ENCODE data around the gene CDC37. TPM values are rescaled to one million over a fixed set of nuclear protein-coding genes. Genes with fewer than 3 reads are reported as not detected.
"Not testable (repeated sequence)": the region's sequence is repeated elsewhere in the genome, so short reads cannot be mapped to it uniquely, and the experiment has no call there.

Gene CDC37
- total RNA-seq, 1 experiment from 2014 or later: 105 TPM

DNA sequence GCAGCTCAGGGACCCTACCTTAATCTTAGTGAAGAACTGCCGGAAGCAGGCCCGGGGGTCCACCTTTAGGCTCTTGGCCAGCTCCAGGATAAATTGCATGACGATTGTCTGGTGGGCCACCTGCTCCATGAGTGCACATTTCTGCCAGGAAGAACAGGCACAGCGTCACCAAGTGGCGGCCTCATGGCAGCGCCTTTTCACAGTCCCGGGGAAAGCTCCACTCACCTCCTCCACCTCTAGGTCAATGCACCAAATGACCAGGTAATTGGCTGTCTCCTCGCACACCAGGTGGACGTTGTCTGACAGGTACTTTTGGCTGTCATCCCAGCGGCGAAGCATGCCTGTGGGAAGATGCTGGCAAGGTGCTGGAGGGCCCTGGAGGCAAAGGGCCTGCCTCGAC lies 8.3 kb downstream of the CDC37 start:
- no peak for DNase-seq (ENCODE audit: low spot score)

DNA sequence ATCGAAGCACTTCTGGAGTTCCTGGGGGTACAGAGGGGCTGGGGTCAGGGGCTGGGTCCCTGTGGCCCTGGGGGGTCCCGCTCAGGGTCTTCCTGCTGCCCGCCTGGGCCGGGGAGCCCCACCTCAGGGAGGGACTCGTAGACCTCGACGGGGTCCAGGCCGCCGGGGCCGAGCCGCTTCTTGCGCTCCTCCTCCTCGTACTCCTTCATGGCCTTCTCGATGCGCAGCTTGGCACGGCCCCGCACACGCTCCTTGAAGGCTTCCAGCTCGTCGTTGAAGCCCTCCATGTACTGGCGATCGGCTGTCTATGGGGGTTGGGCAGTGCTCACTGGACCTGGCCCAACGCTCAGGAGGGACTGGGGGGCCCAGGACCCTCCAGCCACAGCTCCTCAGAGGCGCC lies 10.2 kb downstream of the CDC37 start:
- no peak for DNase-seq (ENCODE audit: low spot score)

DNA sequence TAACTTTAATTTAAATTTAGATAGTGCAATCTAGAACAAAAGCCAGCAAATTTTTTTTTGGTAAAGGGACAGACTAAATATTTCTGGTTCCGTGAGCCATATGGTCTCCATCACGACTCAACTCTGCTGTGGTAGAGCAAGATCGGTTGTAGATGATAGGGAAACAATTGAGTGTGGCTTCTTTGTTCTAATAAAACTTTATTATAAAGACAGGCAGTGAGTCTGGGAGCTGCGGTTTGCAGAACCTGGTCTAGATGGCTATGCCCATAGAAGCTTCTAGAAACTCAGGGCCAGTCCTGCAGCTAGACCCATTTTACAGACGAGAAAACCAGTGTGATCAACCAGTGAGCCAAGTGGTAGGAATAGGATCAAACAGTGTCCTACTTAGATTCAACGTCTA lies 11.2 kb downstream of the CDC37 start:
- DNase-seq (ENCODE audit: low spot score): no peak

DNA sequence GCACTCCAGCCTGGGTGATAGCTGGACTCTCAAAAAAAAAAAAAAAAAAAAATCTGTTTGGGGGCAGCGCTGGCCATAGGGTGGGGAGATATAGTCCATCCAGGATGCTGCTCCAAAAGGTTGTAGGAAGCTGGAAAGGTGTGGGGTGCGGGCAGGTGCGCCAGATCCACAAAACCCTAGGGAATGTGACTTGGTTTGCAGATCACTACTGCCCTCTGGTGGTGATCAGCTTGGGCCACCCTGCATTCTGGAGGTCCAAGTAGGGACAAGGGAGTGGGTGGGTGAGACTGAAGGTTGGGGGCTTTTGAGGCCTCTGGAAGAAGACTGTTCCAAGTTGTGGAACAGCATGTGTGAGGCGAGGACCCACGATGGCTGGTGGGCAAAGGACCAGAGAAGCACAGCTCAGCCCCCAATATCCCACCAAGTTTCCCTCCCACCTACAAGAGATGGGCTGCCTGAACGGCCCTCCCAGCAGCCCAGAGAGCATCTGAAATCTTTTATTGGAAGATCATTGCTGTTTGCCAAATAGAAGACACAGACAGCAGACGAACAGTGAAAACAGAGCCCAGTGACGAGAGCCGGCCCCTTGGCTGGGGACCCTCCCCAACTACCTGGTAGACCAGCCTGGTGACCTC lies 12.6 kb downstream of the CDC37 start:
- DNase-seq (ENCODE audit: low spot score): peak; percentile 67

DNA sequence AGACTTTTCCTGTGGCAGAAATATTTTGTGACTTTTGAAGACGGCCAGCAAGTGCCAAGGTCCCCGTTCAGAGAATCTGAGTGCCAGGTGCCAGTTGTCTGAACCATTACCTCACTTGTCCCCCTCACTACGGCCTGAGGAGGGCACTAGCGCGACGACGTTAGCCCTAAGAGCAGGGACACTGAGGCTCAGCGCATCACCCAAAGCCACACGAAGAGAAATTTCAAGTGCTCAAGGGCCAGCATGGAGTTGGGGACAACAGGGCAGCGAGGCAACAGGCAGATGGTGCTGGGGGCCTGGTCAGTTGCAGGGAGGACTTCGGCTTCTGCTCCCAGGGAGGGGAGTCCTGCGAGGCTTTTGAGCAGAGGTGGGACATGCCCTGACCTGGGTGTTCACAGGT lies 13.5 kb downstream of the CDC37 start:
- DNase-seq (ENCODE audit: low spot score): no peak

DNA sequence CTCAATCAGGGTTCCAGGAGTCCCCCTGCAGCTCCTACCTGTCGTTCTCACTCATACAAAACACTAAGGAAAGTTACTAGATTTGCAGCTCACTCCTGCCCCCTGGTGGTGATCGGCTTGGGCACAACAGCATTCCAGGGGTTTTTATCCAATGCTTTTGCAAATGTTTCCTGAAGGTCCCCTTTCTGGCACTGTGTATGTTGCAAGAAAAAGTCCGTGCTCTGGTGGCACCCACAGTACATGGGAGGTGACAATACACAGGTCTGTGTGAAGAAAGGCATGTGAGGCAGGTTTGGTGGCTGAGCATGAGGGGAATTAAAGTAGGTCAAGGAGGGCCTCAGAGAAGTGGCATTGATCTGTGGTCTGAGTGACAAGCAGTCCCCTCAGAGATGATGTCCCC lies 14.4 kb downstream of the CDC37 start:
- DNase-seq (ENCODE audit: low spot score): peak; percentile 68

DNA sequence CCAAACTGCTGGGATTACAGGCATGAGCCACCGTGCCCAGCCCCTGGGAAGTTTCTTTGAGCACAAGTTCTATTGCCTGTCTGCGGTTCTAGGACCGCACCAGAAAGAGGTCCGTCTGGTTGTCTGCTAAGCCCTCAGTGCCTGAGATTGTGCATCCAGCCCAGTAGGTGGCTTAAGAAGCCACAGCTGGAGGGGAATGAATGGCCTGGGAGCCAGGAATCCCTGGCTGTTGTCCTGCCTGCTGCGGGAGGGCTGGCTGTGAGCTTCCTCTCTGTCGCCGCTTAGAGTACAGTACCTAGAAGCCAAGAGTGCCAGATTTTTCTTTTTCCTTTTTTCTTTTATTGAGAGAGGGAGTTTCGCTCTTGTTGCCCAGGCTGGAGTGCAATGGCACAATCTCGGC lies 18.8 kb downstream of the CDC37 start:
- DNase-seq (ENCODE audit: low spot score): no peak

DNA sequence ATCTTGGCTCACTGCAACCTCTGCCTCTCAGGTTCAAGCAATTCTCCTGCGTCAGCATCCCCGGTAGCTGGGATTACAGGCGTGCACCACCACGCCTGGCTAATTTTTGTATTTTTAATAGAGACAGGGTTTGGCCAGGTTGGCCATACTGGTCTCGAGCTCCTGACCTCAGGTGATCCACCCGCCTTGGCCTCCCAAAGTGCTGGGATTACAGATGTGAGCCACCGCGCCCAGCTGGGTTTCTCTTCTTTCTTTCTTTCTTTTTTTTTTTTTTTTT lies 20.2 kb downstream of the CDC37 start:
- not testable (repeated sequence) for DNase-seq (ENCODE audit: low spot score)

DNA sequence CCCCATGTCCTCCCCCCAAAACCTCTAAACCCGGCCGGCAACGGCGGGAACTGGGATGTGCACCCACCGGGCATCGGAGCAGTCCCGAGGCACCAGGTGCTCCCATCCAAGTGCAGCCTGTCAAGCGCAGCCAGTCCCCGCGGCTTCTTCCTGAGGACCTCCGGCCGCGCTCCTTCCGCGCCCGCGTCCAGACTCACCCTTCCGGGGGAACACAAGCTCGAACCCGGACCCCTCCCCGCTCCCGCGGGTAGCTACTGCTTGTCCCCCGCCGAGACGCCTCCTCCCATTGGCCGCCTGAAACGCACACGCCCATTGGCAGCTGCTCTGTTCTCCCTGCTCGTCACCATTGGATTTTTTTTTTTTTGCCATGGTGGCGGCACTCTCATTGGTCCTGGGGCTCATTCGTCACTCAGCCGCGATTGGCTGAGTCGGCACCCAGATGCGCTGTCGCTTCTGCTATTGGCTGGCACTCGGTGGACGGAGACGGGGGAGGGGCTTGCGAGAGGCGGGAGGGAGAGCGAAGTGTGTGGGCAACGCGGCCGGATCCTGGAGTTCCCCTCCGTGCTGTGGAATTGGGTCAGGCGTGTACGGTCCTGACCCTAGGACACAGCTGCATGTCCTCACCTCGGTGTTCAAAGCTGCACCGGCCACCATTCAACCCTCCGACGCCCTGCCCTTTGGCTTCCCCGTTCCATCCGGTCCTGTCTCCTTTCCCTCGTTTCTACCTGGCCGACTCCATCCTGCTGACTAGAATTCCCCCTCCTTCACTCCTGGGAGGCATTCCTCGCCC lies 22.8 kb downstream of the CDC37 start, which contains the start of gene TYK2:
Gene TYK2, minus strand, starts transcription at position 260 of the 790 bp plus-strand sequence. CDS start 2,166 bp downstream, outside the sequence.
- peak; percentile 98 for DNase-seq (ENCODE audit: low spot score)

DNA sequence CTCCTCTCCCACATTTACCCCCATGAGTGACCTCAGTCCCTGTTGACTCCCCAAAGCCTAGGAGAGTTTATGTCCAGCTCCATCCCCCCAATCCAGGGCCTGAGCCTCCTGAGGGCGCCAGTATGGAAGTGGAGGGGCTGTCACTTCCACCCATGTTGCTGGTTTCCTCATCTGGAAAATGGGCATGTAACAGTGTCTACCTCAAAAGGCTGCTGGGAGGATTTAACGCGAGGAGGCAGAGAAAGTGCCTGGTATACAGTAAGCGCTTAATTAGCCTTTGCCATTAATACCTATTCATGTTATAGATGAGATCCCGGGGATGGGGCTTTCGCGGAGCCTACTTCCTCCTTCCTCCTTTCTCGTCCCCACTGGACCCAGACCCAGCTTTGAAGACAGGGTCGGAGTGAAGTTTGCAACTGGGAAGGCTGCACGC lies 23.4 kb downstream of the CDC37 start:
- DNase-seq (ENCODE audit: low spot score): no peak

DNA sequence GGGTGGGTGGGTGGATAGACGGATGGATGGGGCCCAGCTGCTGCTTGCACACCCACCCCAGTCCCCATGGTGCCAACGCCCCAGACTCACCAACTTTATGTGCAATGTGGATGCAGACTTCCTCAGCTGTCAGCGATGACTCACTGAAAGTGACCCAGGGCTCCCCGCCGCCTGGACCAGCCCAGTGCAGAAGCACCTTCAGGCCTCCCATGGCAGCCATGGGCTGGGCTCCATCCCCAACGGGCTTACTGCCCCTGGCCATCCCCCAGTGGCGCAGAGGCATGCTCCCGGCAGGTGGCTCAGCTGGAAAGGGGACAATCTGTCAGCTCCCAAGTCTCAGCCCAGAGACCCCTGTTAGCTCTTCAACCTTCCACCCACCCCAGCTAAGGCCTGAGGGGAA lies 25.2 kb downstream of the CDC37 start:
- DNase-seq (ENCODE audit: low spot score): no peak

DNA sequence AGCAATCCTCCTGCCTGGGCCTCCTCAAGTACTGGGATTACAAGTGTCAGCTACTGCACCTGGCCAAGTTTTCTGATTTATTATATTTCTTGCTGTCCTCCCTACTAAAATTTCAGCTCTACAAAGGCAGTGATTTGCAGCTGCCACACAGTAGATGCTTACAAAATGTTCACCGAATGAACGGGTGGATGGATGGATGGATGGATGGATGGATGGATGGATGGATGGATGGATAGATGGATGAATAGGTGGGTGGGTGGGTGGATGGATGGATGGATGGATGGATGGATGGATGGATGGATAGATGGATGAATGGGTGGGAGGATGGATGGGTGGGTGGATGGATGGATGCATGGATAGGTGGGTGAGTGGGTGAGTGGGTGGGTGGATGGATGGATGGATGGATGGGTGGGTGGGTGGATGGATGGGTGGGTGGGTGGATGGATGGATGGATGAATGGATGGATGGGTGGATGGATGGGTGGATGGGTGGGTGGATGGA lies 26.2 kb downstream of the CDC37 start:
- not testable (repeated sequence) for DNase-seq (ENCODE audit: low spot score)

DNA sequence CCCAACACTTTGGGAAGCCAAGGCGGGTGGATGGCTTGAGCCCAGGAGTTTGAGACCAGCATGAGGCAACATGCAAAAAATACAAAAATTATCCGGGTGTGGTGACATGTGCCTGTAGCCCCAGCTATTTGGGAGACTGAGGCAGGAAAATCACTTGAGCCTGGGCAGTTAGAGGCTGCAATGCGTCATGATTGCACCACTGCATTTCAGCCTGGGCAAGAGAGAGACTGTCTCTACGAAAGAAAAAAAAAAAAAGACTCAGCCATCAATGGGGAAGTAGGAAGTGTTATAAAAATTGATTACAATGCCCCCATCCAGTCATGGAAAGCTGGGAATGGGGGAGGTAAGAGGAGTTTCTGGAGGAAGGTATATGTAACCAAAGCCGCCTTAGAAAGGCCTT lies 28.4 kb downstream of the CDC37 start:
- DNase-seq (ENCODE audit: low spot score): no peak

DNA sequence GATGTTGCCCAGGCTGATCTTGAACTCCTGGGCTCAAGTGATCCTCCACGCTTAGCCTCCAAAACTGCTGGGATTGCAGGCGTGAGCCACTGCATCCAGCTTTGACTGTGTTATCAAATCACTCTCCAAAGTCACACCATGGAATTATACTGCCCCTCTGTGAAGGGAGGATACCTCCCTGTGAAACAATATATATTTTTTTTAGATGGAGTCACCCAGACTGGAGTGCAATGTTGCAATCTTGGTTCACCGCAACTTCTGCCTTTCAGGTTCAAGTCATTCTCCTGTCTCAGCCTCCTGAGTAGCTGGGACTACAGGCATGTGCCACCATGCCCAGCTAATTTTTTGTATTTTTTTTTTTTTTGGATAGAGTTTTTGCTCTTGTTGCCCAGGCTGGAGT lies 30.7 kb downstream of the CDC37 start:
- DNase-seq (ENCODE audit: low spot score): no peak

DNA sequence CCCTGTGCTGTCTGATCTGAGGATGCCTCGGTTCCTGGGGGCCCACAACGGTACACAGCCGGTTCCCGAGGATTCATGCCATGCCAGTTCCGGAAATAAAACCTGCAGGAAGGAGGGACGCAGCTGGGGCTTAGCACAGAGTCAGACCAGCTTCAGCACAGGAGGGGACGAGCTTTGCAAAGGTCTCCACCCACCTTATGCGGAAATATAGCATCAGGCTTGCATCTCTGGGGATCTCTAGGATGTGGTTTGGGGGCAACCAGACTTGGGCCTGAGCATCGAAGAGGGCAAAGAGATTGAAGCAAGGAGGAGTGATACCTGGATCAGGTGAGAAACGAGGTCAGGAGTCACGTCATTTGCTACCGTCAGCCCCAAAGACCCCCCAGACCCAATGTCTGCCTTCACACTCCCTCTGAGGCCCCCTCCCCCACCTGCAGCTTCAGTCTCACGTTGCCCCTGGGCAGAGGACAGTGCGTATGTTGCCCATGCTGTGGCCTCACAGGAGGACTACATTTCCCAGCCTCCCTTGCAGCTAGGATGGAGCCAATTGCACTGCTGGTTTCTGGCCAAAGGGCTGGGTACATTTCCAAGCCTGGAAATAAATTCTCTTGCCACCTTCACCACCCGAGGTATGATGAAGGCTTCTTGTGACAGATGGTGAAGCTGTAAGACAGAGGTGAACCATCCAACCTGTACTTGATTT lies 35.1 kb downstream of the CDC37 start:
- no peak for DNase-seq (ENCODE audit: low spot score)

DNA sequence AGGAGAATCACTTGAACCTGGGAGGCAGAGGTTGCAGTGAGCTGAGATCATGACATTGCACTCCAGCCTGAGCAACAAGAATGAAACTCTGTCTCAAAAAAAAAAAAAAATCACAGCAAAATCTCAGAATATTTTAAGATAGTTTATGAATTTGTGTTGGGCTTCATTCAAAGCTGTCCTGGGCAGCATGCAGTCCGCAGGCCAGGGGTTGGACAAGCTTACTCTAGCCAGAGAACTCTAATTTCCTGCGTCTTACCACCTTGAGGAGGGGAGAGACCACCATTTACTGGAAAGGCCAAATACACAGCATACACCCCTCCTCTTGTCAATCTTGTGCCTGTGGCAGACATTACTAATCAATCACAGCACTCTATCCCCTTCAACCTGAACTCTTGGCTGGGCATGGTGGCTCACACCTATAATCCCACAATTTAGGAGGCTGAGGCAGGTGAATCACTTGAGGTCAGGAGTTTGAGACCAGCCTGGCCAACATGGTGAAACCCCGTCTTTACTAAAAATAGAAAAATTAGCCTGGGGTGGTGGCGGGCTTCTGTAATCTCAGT lies 36.3 kb downstream of the CDC37 start:
- DNase-seq (ENCODE audit: low spot score): not testable (repeated sequence)

DNA sequence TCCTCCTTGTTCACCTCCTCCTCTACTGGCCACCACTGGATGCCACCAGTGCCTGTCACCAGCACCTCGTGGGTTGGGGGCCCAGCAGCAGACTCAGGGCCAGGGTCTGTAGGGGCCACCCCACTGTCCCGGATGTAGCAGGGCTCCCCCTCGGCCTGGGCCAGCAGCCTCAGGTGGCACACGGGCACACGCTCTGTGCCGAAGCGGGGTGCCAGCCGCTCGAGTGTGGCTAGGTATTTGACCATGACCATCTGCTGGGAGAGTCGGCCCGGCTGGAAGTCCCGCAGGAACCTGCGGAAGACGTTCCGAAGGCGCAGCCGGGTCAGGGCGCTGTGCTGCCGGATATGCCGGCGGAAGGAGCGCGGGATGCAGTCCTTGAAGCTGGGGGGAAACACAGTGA lies 37.8 kb downstream of the CDC37 start:
- DNase-seq (ENCODE audit: low spot score): no peak

DNA sequence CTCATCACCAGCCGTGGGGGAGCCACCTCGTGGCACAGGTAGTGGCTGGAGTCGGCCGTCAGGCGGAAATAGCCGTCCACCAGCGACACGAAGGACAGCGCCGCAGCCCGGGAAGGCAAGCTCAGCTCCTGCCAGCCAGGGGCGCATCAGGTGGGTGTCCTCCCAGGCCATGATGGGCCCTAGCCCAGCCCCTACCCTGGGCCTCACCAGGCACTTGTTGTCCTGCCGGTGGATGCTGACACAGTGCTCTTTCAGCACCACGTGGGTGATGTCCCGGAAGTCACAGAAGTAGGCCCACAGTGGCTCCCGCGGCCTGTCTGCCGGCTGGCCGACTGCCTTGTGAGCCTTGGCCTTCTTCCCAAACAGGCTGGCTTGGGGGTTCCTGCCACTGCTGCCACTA lies 38.7 kb downstream of the CDC37 start:
- no peak for DNase-seq (ENCODE audit: low spot score)

DNA sequence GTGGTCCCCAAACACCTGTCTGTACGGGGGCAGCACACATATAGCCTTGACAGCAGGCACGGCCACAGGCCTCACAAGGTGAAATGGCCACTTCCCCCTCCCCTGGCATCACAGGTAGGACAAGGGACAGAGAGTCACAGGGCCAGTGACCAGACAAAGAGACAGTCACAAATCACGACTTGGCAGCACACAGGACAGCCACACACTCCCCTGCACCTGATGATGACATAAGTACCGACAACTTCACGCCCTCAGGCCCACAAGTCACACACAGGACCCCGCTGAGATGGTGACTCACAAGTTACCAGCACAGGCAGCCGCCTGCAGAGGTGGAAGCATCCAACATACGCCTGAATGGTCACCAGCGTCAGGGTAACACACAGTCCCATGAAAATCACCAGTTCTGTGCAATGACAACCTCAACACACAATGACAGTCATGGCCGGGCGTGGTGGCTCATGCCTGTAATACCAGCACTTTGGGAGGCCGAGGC lies 39.5 kb downstream of the CDC37 start:
- DNase-seq (ENCODE audit: low spot score): no peak

DNA sequence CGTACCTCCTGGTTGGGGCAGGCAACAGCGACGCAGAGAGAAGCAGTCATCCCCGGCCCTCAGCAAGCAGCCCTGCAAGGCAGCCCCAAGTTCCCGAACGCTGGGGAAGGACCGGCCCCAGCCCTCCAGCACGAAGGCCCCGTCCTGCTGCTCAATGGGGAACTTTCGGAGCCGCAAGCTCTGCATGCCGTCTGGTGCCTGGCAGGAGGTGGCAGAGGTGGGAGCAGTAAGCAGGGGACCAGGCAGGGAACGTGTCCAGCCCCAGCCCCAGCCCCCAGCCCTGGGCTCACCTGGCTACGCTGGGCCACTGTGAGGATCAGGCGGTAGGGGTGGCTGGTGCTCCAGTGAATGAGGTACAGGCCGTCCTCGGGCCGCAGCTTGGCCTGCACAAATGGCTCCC lies 41.1 kb downstream of the CDC37 start:
- no peak for DNase-seq (ENCODE audit: low spot score)

DNA sequence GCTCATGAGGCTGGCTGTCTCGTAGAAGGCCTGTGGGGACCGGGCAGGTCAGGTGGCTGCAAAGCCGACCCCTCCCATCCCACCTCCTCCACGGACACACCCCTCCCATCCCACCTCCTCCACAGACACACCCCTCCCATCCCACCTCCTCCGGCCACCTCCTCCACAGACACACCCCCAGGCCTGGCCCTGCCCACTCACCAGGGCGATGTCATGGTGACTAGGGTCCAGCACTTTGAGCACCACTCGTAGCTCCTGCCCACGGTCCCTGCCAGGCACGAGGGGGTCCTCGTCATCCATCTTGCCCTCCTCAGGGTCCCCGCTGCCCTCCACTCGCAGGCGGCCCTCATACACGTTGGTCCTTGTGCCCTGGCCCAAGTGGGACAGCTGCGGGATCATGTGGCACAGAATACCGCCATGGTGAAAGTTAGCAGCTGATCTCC lies 41.8 kb downstream of the CDC37 start:
- DNase-seq (ENCODE audit: low spot score): no peak

DNA sequence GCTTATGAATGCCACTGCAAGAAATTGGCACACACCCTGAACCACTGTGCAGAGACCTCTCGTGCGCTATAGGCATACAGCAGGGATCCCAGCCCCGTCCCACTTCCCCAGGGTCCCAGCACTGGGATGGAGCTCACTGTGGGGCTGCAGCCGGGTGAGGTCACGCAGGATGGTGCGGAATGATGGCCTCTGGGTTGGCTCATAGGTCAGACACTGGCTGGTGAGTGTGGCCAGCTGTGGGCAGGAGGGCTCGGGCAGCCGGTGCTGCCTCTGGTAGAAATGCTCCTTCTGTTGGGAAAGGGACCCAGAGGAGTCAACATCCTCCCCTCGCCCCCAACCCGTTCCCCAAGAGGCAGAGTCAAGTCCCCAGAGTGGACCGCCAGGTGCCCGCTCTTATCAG lies 46.9 kb downstream of the CDC37 start:
- DNase-seq (ENCODE audit: low spot score): no peak

Data from H4 (cell line).